Parathyroid adenoma (tissue), 2 donors: Measurements from ENCODE around the gene ANTXRL.
A peak's percentile ranks its signal among the peaks of the same experiment; 100 is the strongest.

Experiments
- H2AFZ ChIP-seq: fragments of 300-600 bp; sonication (generic); one replicate; pipeline ENCODE4 v1.7.0; 2017; ENCODE audit warnings: antibody characterized with exemption, mild to moderate bottlenecking
- H3K27ac ChIP-seq: fragments of 300-600 bp; sonication (generic); one replicate; pipeline ENCODE4 v1.7.0; 2017
- H3K27me3 ChIP-seq: fragments of 300-600 bp; sonication (generic); one replicate; pipeline ENCODE4 v1.7.0; 2017; ENCODE audit warnings: low read length; ENCODE audit not compliant: control insufficient read depth, insufficient read depth
- H3K36me3 ChIP-seq: fragments of 300-600 bp; sonication (generic); one replicate; pipeline ENCODE4 v1.7.0; 2017; ENCODE audit warnings: low read length; ENCODE audit not compliant: control insufficient read depth, insufficient read depth
- H3K4me1 ChIP-seq: fragments of 300-600 bp; sonication (generic); one replicate; pipeline ENCODE4 v1.7.0; 2017; ENCODE audit warnings: control low read depth
- H3K4me2 ChIP-seq: fragments of 300-600 bp; sonication (generic); one replicate; pipeline ENCODE4 v1.7.0; 2017; ENCODE audit warnings: low read length
- H3K4me3 ChIP-seq: fragments of 300-600 bp; sonication (generic); one replicate; pipeline ENCODE4 v1.7.0; 2017; ENCODE audit warnings: low read depth, low read length
- H3K79me2 ChIP-seq: fragments of 300-600 bp; sonication (generic); one replicate; pipeline ENCODE4 v1.7.0; 2017; ENCODE audit warnings: control low read depth
- H3K9ac ChIP-seq: fragments of 300-600 bp; sonication (generic); one replicate; pipeline ENCODE4 v1.7.0; 2017; ENCODE audit warnings: mild to moderate bottlenecking
- H3K9me3 ChIP-seq: fragments of 300-600 bp; sonication (generic); one replicate; pipeline ENCODE4 v1.7.0; 2017; ENCODE audit warnings: low read length; ENCODE audit not compliant: control insufficient read depth
- CTCF ChIP-seq: fragments of 300-600 bp; sonication (generic); IDR thresholded peaks from one replicate; pipeline ENCODE4 v1.7.0; 2017; ENCODE audit warnings: antibody characterized with exemption, mild to moderate bottlenecking
- donor health status: primary hyperparathyroidism.

ANTXRL gene

GRCh38 chr10:46305986-46306385 lies 19.2 kb downstream of the ANTXRL start:
- no peak overlapping the region for H3K4me3 ChIP-seq
- H2AFZ ChIP-seq = peak overlapping the region; percentile 13
- H3K36me3 ChIP-seq = no peaks in the 10 kb centered on the region
- no peak overlapping the region for H3K4me2 ChIP-seq
- no peaks in the 10 kb centered on the region for H3K79me2 ChIP-seq
- TF ChIP-seq CTCF = no peak
- H3K9ac ChIP-seq = peak overlapping the region; percentile 14
- no peaks in the 10 kb centered on the region for H3K9me3 ChIP-seq
- no peaks in the 10 kb centered on the region for H3K27me3 ChIP-seq
- H3K27ac ChIP-seq = peak overlapping the region; percentile 57
- H3K4me1 ChIP-seq = peaks cover 48% of the 10 kb centered on the region

- peak overlapping the region; percentile 56 for H2AFZ ChIP-seq
- H3K27me3 ChIP-seq = no peaks in the 10 kb centered on the region
- H3K4me3 ChIP-seq = no peak overlapping the region
- H3K9me3 ChIP-seq = no peaks in the 10 kb centered on the region
- H3K36me3 ChIP-seq = no peaks in the 10 kb centered on the region
- H3K27ac ChIP-seq = peak overlapping the region; percentile 57
- H3K79me2 ChIP-seq = no peaks in the 10 kb centered on the region
- H3K4me2 ChIP-seq = no peak overlapping the region
- H3K9ac ChIP-seq = peak overlapping the region; percentile 14
- TF ChIP-seq CTCF = no peak
- peaks cover 53% of the 10 kb centered on the region for H3K4me1 ChIP-seq
Measured at GRCh38 chr10:46306516-46307184, 19.9 kb downstream of the ANTXRL start.

GRCh38 chr10:46307281-46308112 lies 20.7 kb downstream of the ANTXRL start:
- peak overlapping the region; percentile 7 for H2AFZ ChIP-seq
- no peaks in the 10 kb centered on the region for H3K79me2 ChIP-seq
- no peaks in the 10 kb centered on the region for H3K9me3 ChIP-seq
- no peak overlapping the region for H3K4me3 ChIP-seq
- no peaks in the 10 kb centered on the region for H3K27me3 ChIP-seq
- TF ChIP-seq CTCF = no peak
- peaks cover 59% of the 10 kb centered on the region for H3K4me1 ChIP-seq
- no peaks in the 10 kb centered on the region for H3K36me3 ChIP-seq
- H3K9ac ChIP-seq = no peak overlapping the region
- H3K27ac ChIP-seq = peak overlapping the region; percentile 57
- no peak overlapping the region for H3K4me2 ChIP-seq

- no peak for TF ChIP-seq CTCF
- Histone ChIP-seq H3K4me3 (no peak overlapping the region), H3K36me3 (no peaks in the 10 kb centered on the region), H3K9me3 (no peaks in the 10 kb centered on the region), H3K27me3 (no peaks in the 10 kb centered on the region), H2AFZ (no peak overlapping the region), H3K4me1 (peaks cover 63% of the 10 kb centered on the region), H3K4me2 (no peak overlapping the region), H3K27ac (no peak overlapping the region), H3K9ac (no peak overlapping the region), H3K79me2 (no peaks in the 10 kb centered on the region)
Measured at GRCh38 chr10:46308113-46308415, 21.3 kb downstream of the ANTXRL start.
